ENCODE measurements around the gene RAPGEF3.

Gene RAPGEF3

GRCh38 chr12:47748899-47749298 lies 9.8 kb downstream of the RAPGEF3 start:
- Histone ChIP-seq H3K23ac (ENCODE audit: low read length in 2 of 2) (no peak overlapping the region), H2AFZ (ENCODE audit: low read depth, low read length) (no peak overlapping the region), H3K27ac (ENCODE audit: low read length, poor library complexity, severe bottlenecking) (no peak overlapping the region), H2BK15ac (ENCODE audit: low read depth, poor library complexity, severe bottlenecking) (no peak overlapping the region), H3K9me3 (ENCODE audit: control insufficient read depth, low read length) (no peaks in the 10 kb centered on the region), H4K8ac (ENCODE audit: low read length) (no peak overlapping the region), H2BK120ac (ENCODE audit: low read depth, low read length) (no peak overlapping the region), H2AK5ac (ENCODE audit: low read length, severe bottlenecking) (no peak overlapping the region), H3K4me3 (ENCODE audit: insufficient read depth in 1 of 2, low read depth in 1 of 2, low read length in 2 of 2) (no peak overlapping the region), H3K4me2 (ENCODE audit: low read length, poor library complexity, severe bottlenecking) (no peak overlapping the region), H4K91ac (ENCODE audit: low read length) (no peak overlapping the region), H3K4ac (ENCODE audit: low read depth in 1 of 2, low read length in 2 of 2) (no peak overlapping the region), H3K27me3 (ENCODE audit: control insufficient read depth in 1 of 2, insufficient read depth in 1 of 2, low read length in 2 of 2) (peaks cover 0 to 7% of the 10 kb centered on the region in 2 experiments), H3K9ac (ENCODE audit: low read length) (no peak overlapping the region), H3K18ac (ENCODE audit: low read depth in 1 of 2, low read length in 2 of 2) (no peak overlapping the region), H3K36me3 (ENCODE audit: control insufficient read depth in 1 of 2, insufficient read depth in 2 of 2, low read depth in 1 of 2, low read length in 2 of 2) (peaks cover 4 to 87% of the 10 kb centered on the region in 2 experiments), H3K14ac (ENCODE audit: low read length in 2 of 2) (no peak overlapping the region), H3K79me1 (replicated peaks; ENCODE audit: low read length, poor library complexity, severe bottlenecking) (peaks cover 9% of the 10 kb centered on the region), H2BK12ac (ENCODE audit: low read length in 2 of 2) (no peak overlapping the region), H3K4me1 (ENCODE audit: control insufficient read depth, insufficient read depth, low read depth, low read length) (peaks cover 23% of the 10 kb centered on the region), H2BK5ac (ENCODE audit: low read depth, low read length, poor library complexity, severe bottlenecking) (no peak overlapping the region)
- DNase-seq = no peak
- WGBS = 89% methylated on average over 3 of the region's 3 CpGs

GRCh38 chr12:47748507-47748828 lies 10.2 kb downstream of the RAPGEF3 start:
- no peak overlapping the region for H2BK120ac ChIP-seq (ENCODE audit: low read depth, low read length)
- H3K79me1 ChIP-seq (replicated peaks; ENCODE audit: low read length, poor library complexity, severe bottlenecking) = peaks cover 9% of the 10 kb centered on the region
- no peak overlapping the region for H3K14ac ChIP-seq (ENCODE audit: low read length in 2 of 2)
- no peak overlapping the region for H3K18ac ChIP-seq (ENCODE audit: low read depth in 1 of 2, low read length in 2 of 2)
- no peak overlapping the region for H3K9ac ChIP-seq (ENCODE audit: low read length)
- no peak overlapping the region for H3K4me2 ChIP-seq (ENCODE audit: low read length, poor library complexity, severe bottlenecking)
- H2AK5ac ChIP-seq (ENCODE audit: low read length, severe bottlenecking) = no peak overlapping the region
- no peak for DNase-seq
- no peak overlapping the region for H4K91ac ChIP-seq (ENCODE audit: low read length)
- no peak overlapping the region for H3K4ac ChIP-seq (ENCODE audit: low read depth in 1 of 2, low read length in 2 of 2)
- no peak overlapping the region for H2BK5ac ChIP-seq (ENCODE audit: low read depth, low read length, poor library complexity, severe bottlenecking)
- H3K9me3 ChIP-seq (ENCODE audit: control insufficient read depth, low read length) = no peaks in the 10 kb centered on the region
- no peak overlapping the region for H2BK15ac ChIP-seq (ENCODE audit: low read depth, poor library complexity, severe bottlenecking)
- no peak overlapping the region for H3K4me3 ChIP-seq (ENCODE audit: insufficient read depth in 1 of 2, low read depth in 1 of 2, low read length in 2 of 2)
- H4K8ac ChIP-seq (ENCODE audit: low read length) = no peak overlapping the region
- H2AFZ ChIP-seq (ENCODE audit: low read depth, low read length) = no peak overlapping the region
- H3K27ac ChIP-seq (ENCODE audit: low read length, poor library complexity, severe bottlenecking) = no peak overlapping the region
- peaks cover 4 to 91% of the 10 kb centered on the region in 2 experiments for H3K36me3 ChIP-seq (ENCODE audit: control insufficient read depth in 1 of 2, insufficient read depth in 2 of 2, low read depth in 1 of 2, low read length in 2 of 2)
- WGBS = 100% methylated on average over 1 of the region's 1 CpG
- no peak overlapping the region for H2BK12ac ChIP-seq (ENCODE audit: low read length in 2 of 2)
- no peak overlapping the region for H3K23ac ChIP-seq (ENCODE audit: low read length in 2 of 2)
- H3K27me3 ChIP-seq (ENCODE audit: control insufficient read depth in 1 of 2, insufficient read depth in 1 of 2, low read length in 2 of 2) = peaks cover 0 to 12% of the 10 kb centered on the region in 2 experiments
- peaks cover 20% of the 10 kb centered on the region for H3K4me1 ChIP-seq (ENCODE audit: control insufficient read depth, insufficient read depth, low read depth, low read length)

GRCh38 chr12:47747596-47748506 lies 10.8 kb downstream of the RAPGEF3 start:
- peaks cover 0 to 17% of the 10 kb centered on the region in 2 experiments for H3K27me3 ChIP-seq (ENCODE audit: control insufficient read depth in 1 of 2, insufficient read depth in 1 of 2, low read length in 2 of 2)
- no peak overlapping the region for H4K8ac ChIP-seq (ENCODE audit: low read length)
- no peak overlapping the region for H2BK5ac ChIP-seq (ENCODE audit: low read depth, low read length, poor library complexity, severe bottlenecking)
- H3K4ac ChIP-seq (ENCODE audit: low read depth in 1 of 2, low read length in 2 of 2) = no peak overlapping the region
- no peak overlapping the region for H3K14ac ChIP-seq (ENCODE audit: low read length in 2 of 2)
- no peak overlapping the region for H4K91ac ChIP-seq (ENCODE audit: low read length)
- H3K4me3 ChIP-seq (ENCODE audit: insufficient read depth in 1 of 2, low read depth in 1 of 2, low read length in 2 of 2) = peak overlapping the region in 1 of 2 experiments; percentile 14
- peaks cover 9% of the 10 kb centered on the region for H3K79me1 ChIP-seq (replicated peaks; ENCODE audit: low read length, poor library complexity, severe bottlenecking)
- H3K9me3 ChIP-seq (ENCODE audit: control insufficient read depth, low read length) = no peaks in the 10 kb centered on the region
- H2BK120ac ChIP-seq (ENCODE audit: low read depth, low read length) = no peak overlapping the region
- no peak overlapping the region for H3K27ac ChIP-seq (ENCODE audit: low read length, poor library complexity, severe bottlenecking)
- no peak overlapping the region for H3K18ac ChIP-seq (ENCODE audit: low read depth in 1 of 2, low read length in 2 of 2)
- no peak overlapping the region for H3K4me2 ChIP-seq (ENCODE audit: low read length, poor library complexity, severe bottlenecking)
- H3K36me3 ChIP-seq (ENCODE audit: control insufficient read depth in 1 of 2, insufficient read depth in 2 of 2, low read depth in 1 of 2, low read length in 2 of 2) = peaks cover 4 to 95% of the 10 kb centered on the region in 2 experiments
- H2BK12ac ChIP-seq (ENCODE audit: low read length in 2 of 2) = no peak overlapping the region
- no peak overlapping the region for H2BK15ac ChIP-seq (ENCODE audit: low read depth, poor library complexity, severe bottlenecking)
- no peak overlapping the region for H2AFZ ChIP-seq (ENCODE audit: low read depth, low read length)
- no peak for DNase-seq
- H3K23ac ChIP-seq (ENCODE audit: low read length in 2 of 2) = no peak overlapping the region
- H3K9ac ChIP-seq (ENCODE audit: low read length) = no peak overlapping the region
- 87% methylated on average over 12 of the region's 14 CpGs for WGBS
- no peak overlapping the region for H2AK5ac ChIP-seq (ENCODE audit: low read length, severe bottlenecking)
- peaks cover 16% of the 10 kb centered on the region for H3K4me1 ChIP-seq (ENCODE audit: control insufficient read depth, insufficient read depth, low read depth, low read length)

GRCh38 chr12:47747126-47747525 lies 11.6 kb downstream of the RAPGEF3 start:
- Histone ChIP-seq H3K4me2 (ENCODE audit: low read length, poor library complexity, severe bottlenecking) (no peak overlapping the region), H3K4ac (ENCODE audit: low read depth in 1 of 2, low read length in 2 of 2) (no peak overlapping the region), H2BK120ac (ENCODE audit: low read depth, low read length) (no peak overlapping the region), H2BK12ac (ENCODE audit: low read length in 2 of 2) (no peak overlapping the region), H3K4me1 (ENCODE audit: control insufficient read depth, insufficient read depth, low read depth, low read length) (peaks cover 12% of the 10 kb centered on the region), H3K4me3 (ENCODE audit: insufficient read depth in 1 of 2, low read depth in 1 of 2, low read length in 2 of 2) (no peak overlapping the region), H3K79me1 (replicated peaks; ENCODE audit: low read length, poor library complexity, severe bottlenecking) (peaks cover 6% of the 10 kb centered on the region), H2AK5ac (ENCODE audit: low read length, severe bottlenecking) (no peak overlapping the region), H3K27ac (ENCODE audit: low read length, poor library complexity, severe bottlenecking) (no peak overlapping the region), H2AFZ (ENCODE audit: low read depth, low read length) (no peak overlapping the region), H3K9ac (ENCODE audit: low read length) (no peak overlapping the region), H3K14ac (ENCODE audit: low read length in 2 of 2) (no peak overlapping the region), H3K23ac (ENCODE audit: low read length in 2 of 2) (no peak overlapping the region), H3K27me3 (ENCODE audit: control insufficient read depth in 1 of 2, insufficient read depth in 1 of 2, low read length in 2 of 2) (peaks cover 0 to 17% of the 10 kb centered on the region in 2 experiments), H4K91ac (ENCODE audit: low read length) (no peak overlapping the region), H2BK5ac (ENCODE audit: low read depth, low read length, poor library complexity, severe bottlenecking) (no peak overlapping the region), H3K36me3 (ENCODE audit: control insufficient read depth in 1 of 2, insufficient read depth in 2 of 2, low read depth in 1 of 2, low read length in 2 of 2) (peaks cover 4 to 89% of the 10 kb centered on the region in 2 experiments), H3K9me3 (ENCODE audit: control insufficient read depth, low read length) (no peaks in the 10 kb centered on the region), H3K18ac (ENCODE audit: low read depth in 1 of 2, low read length in 2 of 2) (no peak overlapping the region), H2BK15ac (ENCODE audit: low read depth, poor library complexity, severe bottlenecking) (no peak overlapping the region), H4K8ac (ENCODE audit: low read length) (no peak overlapping the region)
- no peak for DNase-seq
- WGBS = 93% methylated on average over 4 of the region's 4 CpGs

Measured in mesenchymal stem cell (in vitro differentiated cells and primary cell).